Activated CD8-positive, alpha-beta memory T cell treated with anti-CD3 and anti-CD28 coated beads, Interleukin-2, amount 50 U/mL, for 4 hours (primary cell): ENCODE results near the gene SMIM21.

Experiments
- DNase-seq: peaks from one replicate; pipeline ENCODE4 v3.0.0-alpha.2; 2020

Gene SMIM21

GRCh38 chr18:75427603-75428002, at the start of gene SMIM21:
SMIM21 (minus strand) TSS chr18:75427703; CDS start chr18:75427563, 140 bp downstream.
- DNase-seq: no peak

GRCh38 chr18:75475228-75475627, 47.7 kb upstream of the SMIM21 start:
- no peak for DNase-seq

GRCh38 chr18:75474332-75474731, 46.8 kb upstream of the SMIM21 start:
- DNase-seq: no peak

- no peak for DNase-seq
Observed at GRCh38 chr18:75473316-75473715, 45.8 kb upstream of the SMIM21 start.

GRCh38 chr18:75472906-75473305, 45.4 kb upstream of the SMIM21 start:
- no peak for DNase-seq

- DNase-seq: no peak
Observed at GRCh38 chr18:75472396-75472795, 44.9 kb upstream of the SMIM21 start.

GRCh38 chr18:75471850-75472249, 44.3 kb upstream of the SMIM21 start:
- no peak for DNase-seq

GRCh38 chr18:75467851-75468250, 40.3 kb upstream of the SMIM21 start:
- DNase-seq: no peak

- DNase-seq: no peak
Observed at GRCh38 chr18:75467281-75467795, 39.8 kb upstream of the SMIM21 start.

- DNase-seq: no peak
Observed at GRCh38 chr18:75464356-75464755, 36.9 kb upstream of the SMIM21 start.

- no peak for DNase-seq
Observed at GRCh38 chr18:75462178-75462832, 34.8 kb upstream of the SMIM21 start.

GRCh38 chr18:75456199-75456631, 28.7 kb upstream of the SMIM21 start:
- DNase-seq: peak; percentile 30

GRCh38 chr18:75455249-75456198, 28.0 kb upstream of the SMIM21 start:
- DNase-seq: no peak

- DNase-seq: no peak
Observed at GRCh38 chr18:75454022-75454795, 26.7 kb upstream of the SMIM21 start.

GRCh38 chr18:75450906-75451305, 23.4 kb upstream of the SMIM21 start:
- DNase-seq: no peak

- no peak for DNase-seq
Observed at GRCh38 chr18:75441896-75442295, 14.4 kb upstream of the SMIM21 start.

- no peak for DNase-seq
Observed at GRCh38 chr18:75439348-75439747, 11.8 kb upstream of the SMIM21 start.

- no peak for DNase-seq
Observed at GRCh38 chr18:75438891-75439290, 11.4 kb upstream of the SMIM21 start.

- no peak for DNase-seq
Observed at GRCh38 chr18:75437979-75438378, 10.5 kb upstream of the SMIM21 start.

GRCh38 chr18:75433098-75433497, 5.6 kb upstream of the SMIM21 start:
- no peak for DNase-seq

- no peak for DNase-seq
Observed at GRCh38 chr18:75429975-75430374, 2.5 kb upstream of the SMIM21 start.

GRCh38 chr18:75428490-75428889, 987 bp upstream of the SMIM21 start:
- DNase-seq: no peak

- DNase-seq: no peak
Observed at GRCh38 chr18:75422341-75422910, 5.1 kb downstream of the SMIM21 start.
